HG03196 (cell line): ENCODE results near the gene TMEM123.
A peak's percentile ranks its signal among the peaks of the same experiment; 100 is the strongest.

Experiments
- ATAC-seq: cut with Tn5 transposase; IDR thresholded peaks from one replicate; pipeline ENCODE4 v1.9.1; 2021; ENCODE audit not compliant: unreplicated experiment

The TMEM123 gene

GRCh38 chr11:102367364-102367763, 85.2 kb downstream of the TMEM123 start:
- no peak for ATAC-seq

DNA sequence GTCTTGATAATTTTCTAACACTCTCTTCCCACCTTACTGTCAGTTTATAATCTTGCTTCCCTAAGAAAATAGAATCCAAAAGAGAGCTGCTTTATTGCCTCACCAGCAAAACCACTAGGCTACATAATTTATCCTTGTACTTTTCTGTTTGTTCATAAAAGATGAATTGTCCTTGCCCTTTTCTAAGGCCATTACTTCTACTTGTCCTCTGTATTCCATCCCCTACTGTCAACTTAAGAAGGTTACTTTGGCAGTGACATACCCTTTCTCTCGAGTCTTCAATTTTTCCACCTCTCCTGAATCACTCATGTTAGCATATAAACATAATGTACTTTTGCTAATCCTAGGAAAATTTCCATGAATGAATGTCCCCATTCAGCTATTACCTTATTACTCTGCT, 87.6 kb downstream of the TMEM123 start:
- no peak for ATAC-seq

DNA sequence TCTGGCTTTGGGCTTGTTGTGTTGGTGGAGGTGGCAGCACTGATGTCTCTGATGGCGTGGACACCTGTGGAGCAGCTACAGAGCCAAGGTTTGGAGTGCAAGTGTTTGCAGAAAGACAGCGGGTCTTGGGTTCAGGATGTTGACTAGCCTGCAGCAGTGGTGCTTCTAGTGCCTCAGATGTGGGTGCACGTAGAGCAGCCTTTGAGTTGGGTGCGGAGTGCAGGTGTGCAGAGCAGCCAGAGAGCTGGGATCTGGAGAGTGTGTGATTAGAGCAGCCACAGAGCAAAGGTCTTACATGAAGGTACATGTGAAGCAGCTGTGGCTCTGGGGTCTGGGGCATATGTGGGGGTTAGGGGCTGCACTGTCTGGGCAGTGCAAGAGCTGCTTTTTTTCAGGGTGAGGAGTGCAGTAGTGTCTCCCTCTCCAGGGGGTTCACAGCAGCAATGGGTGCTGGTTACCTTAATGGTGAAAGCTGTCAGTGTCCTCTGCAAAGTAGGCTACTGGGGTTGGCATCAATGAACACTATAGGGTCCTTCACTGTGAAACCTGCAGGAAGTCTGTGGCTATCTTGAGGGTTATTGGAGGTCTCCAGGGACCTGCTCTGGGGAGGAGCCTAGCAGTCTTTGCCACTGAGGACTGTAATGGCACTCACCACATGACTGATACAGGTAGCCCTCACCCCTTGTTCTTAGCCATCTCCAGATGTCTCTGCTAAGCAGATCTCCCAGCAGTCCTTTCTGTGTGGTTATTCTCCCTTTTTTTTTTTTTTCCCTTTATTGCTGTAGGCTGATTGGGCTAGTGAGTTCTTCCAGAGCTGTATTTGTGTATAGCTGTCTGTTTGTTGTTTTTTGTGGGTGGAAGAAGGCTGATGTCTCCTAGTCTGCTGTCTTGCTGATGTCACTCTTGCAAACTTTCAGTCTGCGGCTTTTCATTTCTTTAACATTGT, 91.2 kb downstream of the TMEM123 start:
- peak; percentile 99 for ATAC-seq

DNA sequence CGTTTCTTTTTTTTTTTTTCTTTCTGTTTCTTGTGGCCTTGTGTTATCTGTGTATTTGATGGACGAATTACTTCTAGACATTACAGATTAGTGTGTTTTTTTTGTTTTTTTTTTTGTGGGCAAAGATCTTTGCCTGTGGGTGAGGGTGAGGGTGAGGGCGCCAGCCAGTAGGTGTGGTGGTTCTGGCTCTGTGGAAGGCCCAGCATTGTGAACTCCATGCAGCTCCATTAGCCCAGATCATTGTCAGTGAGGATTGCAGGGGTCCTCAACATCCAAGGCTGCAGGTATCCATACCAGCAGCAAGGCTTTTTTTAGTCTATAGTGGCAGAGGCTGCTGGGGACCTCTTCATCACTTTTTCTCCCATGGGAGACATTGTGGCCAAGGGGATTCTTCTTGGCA, 91.9 kb downstream of the TMEM123 start:
- ATAC-seq, result no peak

DNA sequence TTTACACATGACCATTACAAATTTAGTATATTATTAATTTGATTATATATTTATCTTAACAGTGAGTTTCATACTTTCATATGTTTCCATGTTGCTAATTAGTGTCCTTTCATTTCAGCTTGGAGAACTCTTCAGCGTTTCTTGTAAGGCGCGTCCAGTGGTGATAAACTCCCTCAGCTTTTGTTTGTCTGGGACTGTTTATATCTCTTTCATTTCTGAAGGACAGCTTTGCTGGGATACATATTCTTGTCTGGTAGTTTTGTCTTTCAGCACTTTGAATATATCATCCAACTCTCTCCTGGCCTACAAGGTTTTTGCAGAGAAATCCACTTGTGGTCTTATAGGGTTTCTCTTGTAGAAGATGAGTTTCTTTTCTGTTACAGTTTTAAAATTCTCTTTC, 93.2 kb downstream of the TMEM123 start:
- ATAC-seq, result no peak

GRCh38 chr11:102357116-102357515, 95.4 kb downstream of the TMEM123 start:
- no peak for ATAC-seq

- peak; percentile 9 for ATAC-seq
Observed at GRCh38 chr11:102347462-102348370, 104.8 kb downstream of the TMEM123 start.

DNA sequence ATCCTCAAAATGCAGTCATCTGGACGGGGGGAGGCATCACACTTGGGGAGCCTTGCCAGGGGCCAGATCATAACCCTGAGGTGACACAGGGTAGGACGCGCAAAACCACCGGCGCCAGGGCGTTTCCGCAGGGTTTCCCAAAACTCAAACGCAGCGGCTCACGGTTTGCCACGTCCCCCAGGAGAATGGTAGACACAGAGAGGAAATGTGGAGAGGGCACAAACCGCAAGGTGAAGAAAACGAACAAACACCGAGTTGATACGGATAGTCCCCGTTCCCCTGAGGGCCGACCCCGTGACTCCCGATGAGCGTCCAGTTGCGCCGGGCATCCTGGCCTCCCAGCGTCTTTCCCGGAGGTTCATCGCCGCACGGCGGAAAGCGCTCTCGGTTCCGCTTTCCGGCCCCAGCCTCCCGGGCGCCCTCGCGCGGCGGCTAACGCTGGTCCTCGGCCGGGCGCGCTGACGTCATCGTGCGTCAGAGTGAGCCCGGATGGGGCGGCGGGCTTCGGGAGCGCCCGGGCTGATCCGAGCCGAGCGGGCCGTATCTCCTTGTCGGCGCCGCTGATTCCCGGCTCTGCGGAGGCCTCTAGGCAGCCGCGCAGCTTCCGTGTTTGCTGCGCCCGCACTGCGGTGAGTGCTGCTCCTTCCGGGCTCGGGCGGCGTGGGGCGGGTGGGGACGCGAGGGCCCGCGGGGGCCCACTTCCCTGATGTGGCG, 105.7 kb downstream of the TMEM123 start, which contains the start of gene BIRC2:
Gene BIRC2, plus strand, starts transcription at position 467 of the 714 bp plus-strand sequence. CDS start 2,641 bp downstream, outside the sequence.
- peak; percentile 87 for ATAC-seq

- no peak for ATAC-seq
Observed at GRCh38 chr11:102346456-102346747, 106.2 kb downstream of the TMEM123 start.
